IPS DF 6.9 (cell line): Measurements from ENCODE around the gene TCF12.

Source experiments
- DNase-seq: peaks from one replicate; pipeline ENCODE4 v3.0.0-alpha.2; 2013; ENCODE audit warnings: low read depth, low spot score
- H3K27ac ChIP-seq: one replicate; pipeline ENCODE4 v1.5.1; 2013; ENCODE audit warnings: low read length, control low read depth
- H3K27me3 ChIP-seq: 2 replicates; pipeline ENCODE4 v1.6.1; 2013; ENCODE audit warnings: mild to moderate bottlenecking, low read length; ENCODE audit not compliant: control insufficient read depth, insufficient read depth
- H3K36me3 ChIP-seq: 2 replicates; pipeline ENCODE4 v1.6.1; 2013; ENCODE audit warnings: low read length; ENCODE audit not compliant: control insufficient read depth, insufficient read depth
- H3K4me1 ChIP-seq: 2 replicates; pipeline ENCODE4 v1.6.1; 2013; ENCODE audit warnings: low read length; ENCODE audit not compliant: control insufficient read depth, insufficient read depth
- H3K4me3 ChIP-seq: 2 replicates; pipeline ENCODE4 v1.5.1; 2013; ENCODE audit warnings: mild to moderate bottlenecking, low read length
- H3K9me3 ChIP-seq: 2 replicates; pipeline ENCODE4 v1.6.1; 2013; ENCODE audit warnings: low read length, inconsistent platforms; ENCODE audit not compliant: control insufficient read depth, insufficient read depth
- WGBS: extraction: QIAGEN DNeasy Blood & Tissue Kit; methylation state at CpG from one replicate; pipeline ENCODE4 v1.1.7; 2013; ENCODE audit warnings: mixed read lengths, missing lambda C conversion rate; ENCODE audit not compliant: insufficient read length, insufficient coverage; 5-methylcytosine and 5-hydroxymethylcytosine counted together

The TCF12 gene

GRCh38 chr15:57038496-57038895, 120.1 kb downstream of the TCF12 start:
- no peaks in the 10 kb centered on the region for H3K36me3 ChIP-seq
- DNase-seq = no peak
- H3K27me3 ChIP-seq = no peaks in the 10 kb centered on the region
- no peaks in the 10 kb centered on the region for H3K9me3 ChIP-seq
- no CpG with 5 or more reads among the region's 5 CpGs for WGBS
- peaks cover 2% of the 10 kb centered on the region; the same call in 1 of the 2 replicates for H3K4me1 ChIP-seq
- H3K4me3 ChIP-seq = no peak overlapping the region
- H3K27ac ChIP-seq = no peak overlapping the region

- H3K27ac ChIP-seq = no peak overlapping the region
- H3K9me3 ChIP-seq = no peaks in the 10 kb centered on the region
- H3K4me1 ChIP-seq = no peaks in the 10 kb centered on the region
Observed at GRCh38 chr15:57041416-57041815, 123.0 kb downstream of the TCF12 start.

GRCh38 chr15:57044072-57044702, 125.7 kb downstream of the TCF12 start:
- Histone ChIP-seq H3K36me3 (no peaks in the 10 kb centered on the region), H3K27ac (no peak overlapping the region), H3K27me3 (no peaks in the 10 kb centered on the region), H3K9me3 (no peaks in the 10 kb centered on the region), H3K4me3 (no peak overlapping the region), H3K4me1 (no peaks in the 10 kb centered on the region)
- WGBS = no CpG with 5 or more reads among the region's 5 CpGs
- no peak for DNase-seq

More at GRCh38 chr15:57041416-57041815, 123.0 kb downstream of the TCF12 start:
- Histone ChIP-seq H3K36me3 (no peaks in the 10 kb centered on the region), H3K27me3 (no peaks in the 10 kb centered on the region), H3K4me3 (no peak overlapping the region)
- DNase-seq = no peak

GRCh38 chr15:57044970-57045369, 126.5 kb downstream of the TCF12 start:
- Histone ChIP-seq H3K4me1 (no peaks in the 10 kb centered on the region), H3K27me3 (no peaks in the 10 kb centered on the region), H3K9me3 (no peaks in the 10 kb centered on the region), H3K27ac (no peak overlapping the region), H3K4me3 (no peak overlapping the region), H3K36me3 (no peaks in the 10 kb centered on the region)
- WGBS = no CpG with 5 or more reads among the region's 4 CpGs
- DNase-seq = no peak

GRCh38 chr15:57045741-57046382, 127.4 kb downstream of the TCF12 start:
- H3K27ac ChIP-seq = no peak overlapping the region
- no peak for DNase-seq
- WGBS = no CpG with 5 or more reads among the region's 5 CpGs
- H3K36me3 ChIP-seq = no peaks in the 10 kb centered on the region
- H3K4me3 ChIP-seq = no peak overlapping the region
- no peaks in the 10 kb centered on the region for H3K27me3 ChIP-seq
- no peaks in the 10 kb centered on the region for H3K9me3 ChIP-seq
- H3K4me1 ChIP-seq = no peaks in the 10 kb centered on the region

GRCh38 chr15:57048930-57049549, 130.6 kb downstream of the TCF12 start:
- Histone ChIP-seq H3K4me1 (no peaks in the 10 kb centered on the region), H3K4me3 (no peak overlapping the region), H3K36me3 (no peaks in the 10 kb centered on the region), H3K27me3 (no peaks in the 10 kb centered on the region), H3K27ac (no peak overlapping the region), H3K9me3 (no peaks in the 10 kb centered on the region)
- no CpG with 5 or more reads among the region's 6 CpGs for WGBS
- DNase-seq = no peak

DNA sequence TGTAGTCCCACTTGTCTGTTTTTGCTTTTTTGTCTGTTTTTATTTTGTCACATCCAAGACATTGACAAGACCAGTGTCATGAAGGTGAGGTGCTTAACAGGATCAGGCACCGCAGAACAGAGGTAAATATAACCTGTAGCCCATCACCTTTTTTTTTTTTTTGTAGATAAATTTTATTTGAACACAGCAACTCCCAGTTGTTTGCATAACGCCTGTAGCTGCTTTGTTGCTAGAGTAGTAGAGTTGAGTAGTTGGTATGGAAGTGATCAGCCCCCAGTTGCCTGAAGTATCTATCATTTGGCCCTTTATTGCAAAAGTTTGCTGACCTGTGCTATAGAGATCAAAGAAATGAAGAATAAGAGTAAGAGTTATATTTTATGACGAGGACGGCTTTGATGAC, 135.0 kb downstream of the TCF12 start:
- 100% methylated on average over 2 of the region's 4 CpGs for WGBS
- H3K4me1 ChIP-seq = peaks cover 1% of the 10 kb centered on the region; the same call in 1 of the 2 replicates
- H3K9me3 ChIP-seq = no peaks in the 10 kb centered on the region
- H3K27ac ChIP-seq = no peak overlapping the region
- no peaks in the 10 kb centered on the region for H3K36me3 ChIP-seq
- no peak for DNase-seq
- no peak overlapping the region for H3K4me3 ChIP-seq
- H3K27me3 ChIP-seq = no peaks in the 10 kb centered on the region

- WGBS = no CpG with 5 or more reads among the region's 1 CpG
Observed at GRCh38 chr15:57054204-57054750, 135.8 kb downstream of the TCF12 start.

DNA sequence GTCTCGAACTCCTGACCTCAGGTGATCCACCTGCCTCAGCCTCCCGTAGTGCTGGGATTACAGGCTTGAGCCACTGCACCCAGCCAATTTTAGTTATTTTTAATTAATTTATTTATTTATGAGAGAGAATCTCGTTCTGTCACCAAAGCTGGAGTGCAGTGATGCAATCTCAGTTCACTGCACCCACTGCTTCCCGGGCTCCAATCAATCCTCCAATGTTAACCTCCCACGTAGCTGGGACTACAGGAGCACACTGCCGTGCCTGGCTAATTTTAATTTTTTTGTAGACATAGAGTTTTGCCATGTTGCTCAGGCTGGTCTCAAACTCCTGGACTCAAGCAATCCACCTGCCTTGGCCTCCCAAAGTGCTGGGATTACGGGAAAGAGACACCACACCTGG, 137.9 kb downstream of the TCF12 start:
- no peak overlapping the region for H3K27ac ChIP-seq
- no peak for DNase-seq
- H3K4me3 ChIP-seq = no peak overlapping the region
- H3K9me3 ChIP-seq = no peaks in the 10 kb centered on the region
- WGBS = no CpG with 5 or more reads among the region's 7 CpGs
- H3K36me3 ChIP-seq = no peaks in the 10 kb centered on the region
- H3K27me3 ChIP-seq = no peaks in the 10 kb centered on the region
- H3K4me1 ChIP-seq = peaks cover 1% of the 10 kb centered on the region; the same call in 1 of the 2 replicates

More at GRCh38 chr15:57054204-57054750, 135.8 kb downstream of the TCF12 start:
- Histone ChIP-seq H3K4me1 (peaks cover 1% of the 10 kb centered on the region; the same call in 1 of the 2 replicates), H3K36me3 (no peaks in the 10 kb centered on the region), H3K9me3 (no peaks in the 10 kb centered on the region), H3K4me3 (no peak overlapping the region), H3K27me3 (no peaks in the 10 kb centered on the region), H3K27ac (no peak overlapping the region)
- DNase-seq = no peak

GRCh38 chr15:57057134-57057930, 138.9 kb downstream of the TCF12 start:
- no peak overlapping the region for H3K4me3 ChIP-seq
- H3K9me3 ChIP-seq = no peaks in the 10 kb centered on the region
- H3K36me3 ChIP-seq = no peaks in the 10 kb centered on the region
- no peak for DNase-seq
- WGBS = no CpG with 5 or more reads among the region's 3 CpGs
- H3K4me1 ChIP-seq = peaks cover 1% of the 10 kb centered on the region; the same call in 1 of the 2 replicates
- no peaks in the 10 kb centered on the region for H3K27me3 ChIP-seq
- no peak overlapping the region for H3K27ac ChIP-seq
